Activated T-helper 1 cell treated with anti-CD3 and anti-CD28 coated beads, Interleukin-12 subunit alpha, Interleukin-12 subunit beta, Interleukin-2, Interleukin-4 antibody, amounts not matched to agents 30 ng/mL and 10 ng/mL and 1 ng/mL, durations not matched to agents 14 hours and 24 hours and 36 hours (primary cell): Measurements from ENCODE around the gene ANKRD36B. TPM values are rescaled to one million over a fixed set of nuclear protein-coding genes. Genes with fewer than 3 reads are reported as not detected.
"Not testable (repeated sequence)": the region's sequence is repeated elsewhere in the genome, so short reads cannot be mapped to it uniquely, and the experiment has no call there.

Experiments used
- DNase-seq: peaks from one replicate; pipeline ENCODE4 v3.0.0; 2021; ENCODE audit warnings: low spot score
- H3K27ac Mint-ChIP-seq: one replicate; pipeline ENCODE4 v1.8.0; 2021; ENCODE audit warnings: mild to moderate bottlenecking, mixed read lengths
- H3K27me3 Mint-ChIP-seq: one replicate; pipeline ENCODE4 v1.8.0; 2022; ENCODE audit warnings: mild to moderate bottlenecking, moderate library complexity, mixed read lengths; ENCODE audit not compliant: insufficient read depth
- H3K36me3 Mint-ChIP-seq: one replicate; pipeline ENCODE4 v1.8.0; 2021; ENCODE audit warnings: low read depth, mixed read lengths
- H3K4me1 Mint-ChIP-seq: one replicate; pipeline ENCODE4 v1.8.0; 2021; ENCODE audit warnings: low read depth, mixed read lengths
- H3K4me3 Mint-ChIP-seq: one replicate; pipeline ENCODE4 v1.8.0; 2021; ENCODE audit warnings: mild to moderate bottlenecking, moderate library complexity, mixed read lengths
- H3K9me3 Mint-ChIP-seq: one replicate; pipeline ENCODE4 v1.8.0; 2021; ENCODE audit warnings: mixed read lengths
- intact Hi-C: fragments of 100-400 bp; cut with micrococcal nuclease; formaldehyde crosslinking; loops from one replicate; pipeline ENCODE4 v1.15.1; 2024
- total RNA-seq: library from RNA; stranded (reverse); gene quantifications from 2 replicates; pipeline ENCODE4 v1.2.3, GENCODE V29; 2022

The ANKRD36B gene
- total RNA-seq, 1 donor from 2014 or later = 37.9 TPM

DNA sequence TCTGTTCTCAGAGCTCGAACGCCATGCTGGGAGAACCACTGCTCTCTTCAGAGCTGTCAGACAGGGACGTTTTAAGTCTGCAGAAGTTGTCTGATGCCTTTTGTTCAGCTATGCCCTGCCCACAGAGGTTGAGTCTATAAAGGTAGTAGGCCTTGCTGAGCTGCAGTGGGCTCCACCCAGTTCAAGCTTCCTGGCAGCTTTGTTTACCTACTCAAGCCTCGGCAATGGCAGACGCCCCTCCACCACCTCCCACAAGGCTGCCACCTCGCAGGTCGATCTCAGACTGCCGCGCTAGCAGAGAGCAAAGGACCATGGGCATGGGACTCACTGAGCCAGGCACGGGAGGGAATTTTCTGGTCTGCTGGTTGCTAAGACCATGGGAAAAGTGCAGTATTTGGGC lies 11.9 kb upstream of the ANKRD36B start:
- H3K27ac Mint-ChIP-seq, DNase-seq, intact Hi-C loops, H3K4me1 Mint-ChIP-seq, H3K9me3 Mint-ChIP-seq, H3K4me3 Mint-ChIP-seq, H3K36me3 Mint-ChIP-seq: not testable (repeated sequence)
- peaks cover 13% of the 10 kb centered on the region for H3K27me3 Mint-ChIP-seq

DNA sequence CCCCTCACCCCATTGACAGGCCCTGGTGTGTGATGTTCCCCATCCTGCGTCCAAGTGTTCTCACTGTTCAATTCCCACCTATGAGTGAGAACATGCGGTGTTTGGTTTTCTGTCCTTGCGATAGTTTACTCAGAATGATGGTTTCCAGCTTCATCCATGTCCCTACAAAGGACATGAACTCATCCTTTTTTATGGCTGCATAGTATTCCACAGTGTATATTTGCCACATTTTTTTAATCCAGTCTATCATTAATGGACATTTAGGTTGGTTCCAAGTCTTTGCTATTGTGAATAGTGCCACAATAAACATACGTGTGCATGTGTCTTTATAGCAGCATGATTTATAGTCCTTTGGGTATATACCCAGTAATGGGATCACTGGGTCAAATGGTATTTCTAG lies 6.5 kb upstream of the ANKRD36B start:
- H3K36me3 Mint-ChIP-seq, H3K4me3 Mint-ChIP-seq, H3K4me1 Mint-ChIP-seq, H3K27ac Mint-ChIP-seq, DNase-seq, intact Hi-C loops, H3K9me3 Mint-ChIP-seq: not testable (repeated sequence)
- H3K27me3 Mint-ChIP-seq = peaks cover 26% of the 10 kb centered on the region

DNA sequence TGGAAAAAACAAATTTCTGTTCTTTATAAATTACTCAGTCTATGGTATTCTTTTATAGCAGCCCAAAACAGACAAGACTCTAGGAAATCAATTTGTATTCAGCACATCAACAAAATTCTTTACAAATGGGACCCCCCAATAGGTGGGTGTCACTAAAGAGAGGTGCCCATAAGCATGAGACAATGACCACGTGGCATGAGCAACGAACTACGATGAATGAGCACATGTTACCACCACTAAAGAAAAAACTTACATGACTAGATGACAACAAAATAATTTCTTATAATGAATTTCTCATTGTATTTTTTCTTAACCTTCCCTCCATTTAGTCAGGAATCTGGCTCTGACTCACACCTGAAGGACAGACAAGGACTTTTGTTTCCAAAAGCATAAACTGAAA lies 3.8 kb upstream of the ANKRD36B start:
- Mint-ChIP-seq H3K27me3 (peaks cover 12% of the 10 kb centered on the region), H3K4me1 (peaks cover 10% of the 10 kb centered on the region)
- H3K36me3 Mint-ChIP-seq, DNase-seq, H3K27ac Mint-ChIP-seq, H3K9me3 Mint-ChIP-seq, intact Hi-C loops, H3K4me3 Mint-ChIP-seq: not testable (repeated sequence)

DNA sequence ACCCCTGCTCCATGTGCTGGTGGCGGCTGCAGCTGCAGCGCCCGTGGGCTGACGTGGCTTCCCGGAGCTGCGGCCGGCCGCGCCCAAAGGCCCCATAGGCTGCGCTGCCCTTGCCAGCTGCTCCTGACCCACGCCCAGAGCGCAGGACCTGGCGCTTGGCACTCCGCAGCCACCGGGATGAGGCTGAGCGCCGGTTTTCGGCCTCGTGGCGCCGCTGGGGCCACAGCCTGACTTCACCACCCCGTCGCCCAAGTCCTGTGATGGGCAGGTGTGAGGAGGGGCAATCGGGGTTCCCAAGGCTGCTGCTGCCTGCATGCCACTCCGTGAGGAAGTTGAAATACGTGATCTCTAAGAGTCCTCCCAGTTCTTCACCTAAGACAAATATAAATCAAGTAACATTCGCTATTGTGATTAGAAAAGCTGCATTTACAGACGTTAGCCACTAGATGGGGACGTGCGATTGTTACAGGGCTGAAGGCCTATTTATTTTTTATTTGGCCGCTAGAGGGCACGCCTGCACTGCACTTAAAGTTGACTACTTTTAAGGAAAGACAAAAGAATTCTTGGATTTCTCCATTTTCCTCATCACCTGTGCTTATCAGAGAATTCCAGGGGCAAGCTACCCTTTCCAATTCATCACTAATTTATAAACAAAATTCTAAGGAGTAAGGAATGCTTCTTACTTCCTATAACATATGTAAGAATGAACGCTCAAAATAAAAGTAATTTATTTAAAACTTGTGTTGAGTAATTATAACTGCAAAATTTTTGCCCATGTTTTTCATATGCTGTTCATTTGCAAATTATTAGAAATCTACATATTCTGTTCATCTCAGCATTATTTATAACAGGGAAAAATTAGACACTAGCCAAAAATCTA lies 1.1 kb upstream of the ANKRD36B start:
- intact Hi-C loops = loop anchor here (1.0 kb wide), 4 partner anchors 55 to 155 kb away; partner anchors contain the start of gene ACTR1B
- not testable (repeated sequence) for H3K9me3 Mint-ChIP-seq, H3K36me3 Mint-ChIP-seq
- Mint-ChIP-seq H3K27me3 (peaks cover 12% of the 10 kb centered on the region), H3K4me1 (peaks cover 10% of the 10 kb centered on the region), H3K4me3 (peak overlapping the region; percentile 83), H3K27ac (peak overlapping the region; percentile 92)
- DNase-seq = peak; percentile 74

DNA sequence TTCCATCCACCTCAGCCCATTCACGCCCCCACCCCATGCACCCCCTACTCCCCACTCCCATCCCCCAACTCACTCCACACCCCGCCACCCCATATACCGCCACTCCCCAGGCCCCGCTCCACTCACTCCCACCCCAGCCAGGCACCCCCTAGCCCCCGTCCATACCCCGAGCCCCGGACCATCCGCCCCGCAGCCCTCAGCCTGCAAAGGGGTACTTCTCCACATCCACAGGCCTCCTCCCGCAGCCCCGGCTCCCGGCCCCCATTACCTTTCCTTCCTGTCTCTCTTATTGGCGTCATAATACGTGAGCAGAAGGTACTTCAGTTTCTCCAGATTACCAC lies 450 bp downstream of the ANKRD36B start:
- intact Hi-C loops, DNase-seq, H3K9me3 Mint-ChIP-seq, H3K36me3 Mint-ChIP-seq: not testable (repeated sequence)
- peaks cover 10% of the 10 kb centered on the region for H3K4me1 Mint-ChIP-seq
- peak overlapping the region; percentile 97 for H3K27ac Mint-ChIP-seq
- peaks cover 10% of the 10 kb centered on the region for H3K27me3 Mint-ChIP-seq
- H3K4me3 Mint-ChIP-seq = peak overlapping the region; percentile 96

DNA sequence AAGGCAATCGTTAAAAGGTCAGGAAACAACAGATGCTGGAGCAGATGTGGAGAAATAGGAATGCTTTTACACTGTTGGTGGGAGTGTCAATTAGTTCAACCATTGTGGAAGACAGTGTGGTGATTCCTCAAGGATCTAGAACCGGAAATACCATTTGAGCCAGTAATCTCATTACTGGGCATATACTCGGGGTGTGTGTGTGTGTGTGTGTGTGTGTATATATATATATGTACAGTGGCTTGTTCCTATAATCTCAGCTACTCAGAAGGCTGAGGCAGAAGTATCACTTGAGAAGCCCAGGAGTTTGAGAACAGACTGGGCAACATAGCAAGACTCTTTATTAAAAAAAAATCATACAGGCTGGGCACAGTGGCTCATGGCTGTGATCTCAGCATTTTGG lies 24.0 kb downstream of the ANKRD36B start:
- H3K4me1 Mint-ChIP-seq, H3K4me3 Mint-ChIP-seq, intact Hi-C loops, DNase-seq, H3K27me3 Mint-ChIP-seq, H3K9me3 Mint-ChIP-seq, H3K27ac Mint-ChIP-seq: not testable (repeated sequence)
- H3K36me3 Mint-ChIP-seq = peaks cover 10% of the 10 kb centered on the region

DNA sequence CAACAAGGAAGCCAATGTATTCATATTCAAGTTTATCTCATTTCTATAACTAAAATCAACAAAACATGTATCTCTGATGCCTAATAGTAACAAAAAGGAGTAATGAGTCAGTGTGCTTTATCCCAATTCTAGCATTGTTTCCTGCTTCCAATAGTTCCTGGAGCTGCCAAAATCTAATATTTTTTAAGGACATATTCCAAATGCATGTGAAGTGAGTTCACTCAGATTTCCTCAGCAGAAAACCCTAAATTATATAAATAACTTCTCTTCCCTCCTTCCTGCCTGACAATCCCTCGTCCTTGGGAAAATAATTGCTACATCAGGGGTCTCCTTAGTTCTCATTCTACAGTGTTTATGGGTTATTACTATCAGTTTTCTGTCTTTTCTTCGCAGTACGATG lies 37.3 kb downstream of the ANKRD36B start:
- H3K4me1 Mint-ChIP-seq, H3K27ac Mint-ChIP-seq, DNase-seq, H3K4me3 Mint-ChIP-seq, intact Hi-C loops, H3K9me3 Mint-ChIP-seq, H3K27me3 Mint-ChIP-seq: not testable (repeated sequence)
- peaks cover 47% of the 10 kb centered on the region for H3K36me3 Mint-ChIP-seq

DNA sequence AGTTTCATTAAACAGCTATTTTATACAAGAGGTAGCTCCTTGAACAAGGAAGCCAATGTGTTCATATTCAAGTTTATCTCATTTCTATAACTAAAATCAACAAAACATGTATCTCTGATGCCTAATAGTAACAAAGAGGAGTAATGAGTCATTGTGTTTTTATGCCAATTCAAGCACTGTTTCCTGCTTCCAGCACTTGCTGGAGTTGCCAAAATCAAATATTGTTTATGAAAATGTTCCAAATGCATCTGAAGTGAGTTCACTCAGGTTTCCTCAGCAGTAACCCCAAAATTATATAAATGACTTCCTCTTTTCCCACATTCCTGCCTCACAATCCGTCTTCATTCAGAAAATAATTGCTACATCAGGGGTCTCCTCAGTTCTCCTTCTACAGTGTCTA lies 39.2 kb downstream of the ANKRD36B start:
- H3K27me3 Mint-ChIP-seq, H3K27ac Mint-ChIP-seq, intact Hi-C loops, H3K4me3 Mint-ChIP-seq, H3K4me1 Mint-ChIP-seq, DNase-seq, H3K9me3 Mint-ChIP-seq: not testable (repeated sequence)
- peaks cover 49% of the 10 kb centered on the region for H3K36me3 Mint-ChIP-seq

DNA sequence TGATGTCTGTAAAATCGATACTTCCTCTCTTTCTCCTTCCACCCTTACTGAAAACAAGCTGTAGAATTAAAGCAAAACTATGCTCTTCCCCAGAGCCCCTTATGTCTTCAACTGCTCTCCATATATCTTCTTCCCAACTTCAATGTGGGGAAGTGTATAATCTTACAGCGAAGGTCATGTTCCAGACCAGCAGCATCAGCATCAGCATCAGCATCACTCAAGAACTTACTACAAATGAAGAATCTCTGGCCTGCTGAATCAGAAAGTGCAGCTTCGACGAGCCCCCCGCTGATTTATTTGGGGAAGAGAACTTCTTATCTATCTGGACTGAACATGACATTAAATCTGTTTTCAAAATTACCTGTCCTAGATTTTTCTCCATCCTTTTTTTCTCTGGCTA lies 40.6 kb downstream of the ANKRD36B start:
- DNase-seq, H3K4me3 Mint-ChIP-seq, H3K9me3 Mint-ChIP-seq, H3K27me3 Mint-ChIP-seq, H3K4me1 Mint-ChIP-seq, intact Hi-C loops: not testable (repeated sequence)
- H3K27ac Mint-ChIP-seq = peak overlapping the region; percentile 7
- peaks cover 47% of the 10 kb centered on the region for H3K36me3 Mint-ChIP-seq

DNA sequence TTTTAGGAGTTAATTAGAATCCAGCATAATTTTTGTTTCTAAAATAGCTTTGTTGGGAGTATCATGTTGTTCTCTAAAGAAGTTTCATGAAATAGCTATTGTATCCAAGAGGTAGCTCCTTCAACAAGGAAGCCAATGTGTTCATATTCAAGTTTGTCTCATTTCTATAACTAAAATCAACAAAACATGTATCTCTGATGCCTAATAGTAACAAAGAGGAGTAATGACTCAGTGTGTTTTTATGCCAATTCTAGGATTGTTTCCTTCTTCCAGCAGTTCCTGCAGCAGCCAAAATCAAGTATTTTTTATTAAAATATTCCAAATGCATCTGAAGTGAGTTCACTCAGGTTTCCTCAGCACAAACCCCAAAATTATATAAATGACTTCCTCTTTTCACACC lies 41.1 kb downstream of the ANKRD36B start:
- H3K9me3 Mint-ChIP-seq, intact Hi-C loops, H3K27me3 Mint-ChIP-seq, DNase-seq, H3K27ac Mint-ChIP-seq, H3K4me3 Mint-ChIP-seq, H3K4me1 Mint-ChIP-seq: not testable (repeated sequence)
- H3K36me3 Mint-ChIP-seq = peaks cover 45% of the 10 kb centered on the region

DNA sequence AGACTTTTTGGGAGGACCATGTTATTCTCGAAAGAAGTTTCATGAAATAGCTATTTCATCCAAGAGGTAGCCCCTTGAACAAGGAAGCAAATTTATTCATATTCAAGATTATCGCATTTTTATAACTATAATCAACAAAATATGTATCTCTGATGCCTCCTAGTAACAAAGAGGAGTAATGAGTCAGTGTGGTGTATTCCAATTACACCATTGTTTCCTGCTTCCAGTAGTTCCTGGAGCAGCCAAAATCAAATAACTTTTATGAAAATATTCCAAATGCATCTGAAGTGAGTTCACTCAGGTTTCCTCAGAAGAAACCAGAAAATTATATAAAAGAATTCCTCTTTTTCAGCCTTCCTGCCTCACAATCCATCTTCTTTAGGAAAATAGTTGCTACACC lies 43.0 kb downstream of the ANKRD36B start:
- Mint-ChIP-seq H3K4me1 (no peaks in the 10 kb centered on the region), H3K27ac (no peak overlapping the region), H3K4me3 (no peak overlapping the region), H3K36me3 (peaks cover 39% of the 10 kb centered on the region), H3K27me3 (no peaks in the 10 kb centered on the region), H3K9me3 (no peaks in the 10 kb centered on the region)
- no peak for DNase-seq
- intact Hi-C loops = no loop called here

DNA sequence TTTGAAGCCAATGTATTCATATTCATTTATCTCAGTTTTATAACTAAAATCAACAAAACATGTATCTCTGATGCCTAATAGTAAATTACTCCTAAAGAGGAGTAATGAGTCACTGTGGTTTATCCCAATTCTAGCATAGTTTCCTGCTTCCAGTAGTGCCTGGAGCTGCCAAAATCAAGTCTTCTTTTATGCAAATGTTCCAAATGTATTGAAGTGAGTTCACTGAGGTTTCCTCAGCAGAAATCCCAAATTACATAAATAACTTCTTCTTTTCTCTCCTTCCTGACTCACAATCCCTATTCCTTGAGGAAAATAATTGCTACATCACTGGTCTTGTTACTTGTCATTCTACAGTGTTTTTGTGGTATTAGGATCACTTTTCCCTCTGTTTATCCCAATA lies 44.8 kb downstream of the ANKRD36B start:
- H3K4me3 Mint-ChIP-seq, H3K9me3 Mint-ChIP-seq, H3K4me1 Mint-ChIP-seq, H3K27ac Mint-ChIP-seq, H3K27me3 Mint-ChIP-seq, DNase-seq, intact Hi-C loops: not testable (repeated sequence)
- peaks cover 34% of the 10 kb centered on the region for H3K36me3 Mint-ChIP-seq

DNA sequence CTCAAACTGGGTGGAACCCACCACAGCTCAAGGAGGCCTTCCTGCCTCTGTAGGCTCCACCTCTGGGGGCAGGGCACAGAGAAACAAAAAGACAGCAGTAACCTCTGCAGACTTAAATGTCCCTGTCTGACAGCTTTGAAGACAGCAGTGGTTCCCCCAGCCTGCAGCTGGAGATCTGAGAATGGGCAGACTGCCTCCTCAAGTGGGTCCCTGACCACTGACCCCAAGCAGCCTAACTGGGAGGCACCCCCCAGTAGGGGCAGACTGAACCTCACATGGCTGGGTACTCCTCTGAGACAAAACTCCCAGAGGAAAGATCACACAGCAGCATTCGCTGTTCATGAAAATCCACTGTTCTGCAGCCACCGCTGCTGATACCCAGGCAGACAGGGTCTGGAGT lies 63.8 kb downstream of the ANKRD36B start:
- H3K36me3 Mint-ChIP-seq = peaks cover 37% of the 10 kb centered on the region
- H3K4me3 Mint-ChIP-seq = not testable (repeated sequence)

DNA sequence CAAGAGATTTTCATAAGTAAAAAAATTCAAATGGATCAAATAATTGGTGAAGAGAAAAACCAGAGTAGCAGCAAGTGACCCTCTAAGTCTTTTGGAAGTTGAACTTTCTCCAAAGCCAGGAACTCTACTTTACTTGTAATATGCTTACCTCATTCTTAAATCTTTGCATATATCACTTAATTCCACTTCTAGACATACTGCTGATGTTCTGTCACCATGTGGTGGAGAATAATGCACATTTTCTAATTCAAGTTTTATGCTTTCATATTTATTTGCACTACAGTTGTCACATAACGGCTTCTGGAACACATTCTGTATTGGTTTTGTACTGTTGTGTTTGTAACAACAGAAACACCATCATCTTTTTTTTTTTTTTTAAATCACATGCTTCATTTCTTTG lies 65.9 kb downstream of the ANKRD36B start:
- H3K36me3 Mint-ChIP-seq = peaks cover 28% of the 10 kb centered on the region
- intact Hi-C loops, DNase-seq, H3K27ac Mint-ChIP-seq, H3K27me3 Mint-ChIP-seq, H3K4me1 Mint-ChIP-seq, H3K4me3 Mint-ChIP-seq: not testable (repeated sequence)
- H3K9me3 Mint-ChIP-seq = peaks cover 15% of the 10 kb centered on the region

More for the DNA sequence above, 63.8 kb downstream of the ANKRD36B start:
- intact Hi-C loops, H3K4me1 Mint-ChIP-seq, H3K27ac Mint-ChIP-seq, DNase-seq, H3K27me3 Mint-ChIP-seq: not testable (repeated sequence)
- H3K9me3 Mint-ChIP-seq = peaks cover 15% of the 10 kb centered on the region
